HepG2 (cell line): Measurements from ENCODE around the gene PPP1R27. TPM values are rescaled to one million over a fixed set of nuclear protein-coding genes. Genes with fewer than 3 reads are reported as not detected.

ENCODE experiments used
- HNRNPUL1 ChIP-seq: fragments of 200-400 bp; formaldehyde crosslinking; IDR thresholded peaks from 2 replicates; pipeline ENCODE4 v1.6.1; 2017; ENCODE audit warnings: low read depth, mild to moderate bottlenecking, low read length, moderate library complexity
- MYPOP ChIP-seq: sonication (generic); formaldehyde crosslinking; IDR thresholded peaks from 2 replicates; pipeline ENCODE4 v1.8.1; 2023; ENCODE audit warnings: mild to moderate bottlenecking, moderate library complexity, missing genetic modification reagents
- NFAT5 ChIP-seq: sonication (generic); formaldehyde crosslinking; IDR thresholded peaks from 2 replicates; pipeline ENCODE4 v1.4.0; 2020; ENCODE audit warnings: missing genetic modification reagents
- NFATC3 ChIP-seq: sonication (generic); formaldehyde crosslinking; IDR thresholded peaks from 2 replicates; pipeline ENCODE4 v1.5.1; 2020; ENCODE audit warnings: mild to moderate bottlenecking, missing genetic modification reagents
- TOE1 ChIP-seq: sonication (generic); formaldehyde crosslinking; IDR thresholded peaks from 2 replicates; pipeline ENCODE4 v1.4.0; 2020; ENCODE audit warnings: mild to moderate bottlenecking, missing genetic modification reagents
- ZBTB42 ChIP-seq: sonication (generic); formaldehyde crosslinking; IDR thresholded peaks from 2 replicates; pipeline ENCODE4 v1.5.0; 2020; ENCODE audit warnings: mild to moderate bottlenecking, missing genetic modification reagents
- ZNF264 ChIP-seq: sonication (generic); formaldehyde crosslinking; IDR thresholded peaks from 2 replicates; pipeline ENCODE4 v1.4.0; 2020; ENCODE audit warnings: missing genetic modification reagents
- ZNF512B ChIP-seq: sonication (generic); formaldehyde crosslinking; IDR thresholded peaks from 2 replicates; pipeline ENCODE4 v1.5.1; 2020; ENCODE audit warnings: missing genetic modification reagents, mild to moderate bottlenecking, borderline replicate concordance
- ZNF513 ChIP-seq: sonication (generic); formaldehyde crosslinking; conservative IDR thresholded peaks from 2 replicates; pipeline ENCODE4 v1.5.0; 2020; ENCODE audit warnings: missing genetic modification reagents
- ZNF550 ChIP-seq: sonication (generic); formaldehyde crosslinking; IDR thresholded peaks from 2 replicates; pipeline ENCODE4 v1.4.0; 2020; ENCODE audit warnings: mild to moderate bottlenecking, missing genetic modification reagents, borderline replicate concordance
- ZNF609 ChIP-seq: sonication (generic); formaldehyde crosslinking; IDR thresholded peaks from 2 replicates; pipeline ENCODE4 v1.4.0; 2020; ENCODE audit warnings: mild to moderate bottlenecking, missing genetic modification reagents, borderline replicate concordance
- polyA plus RNA-seq, 8 experiments: library from polyadenylated mRNA; depleted of rRNA in 3 of 8; stranded (reverse) in 7 of 8; unstranded in 1 of 8; fragments of >200 nt; fragmentation: Illumina TruSeq in 4 of 8; extraction: Trizol in 4 of 8; gene quantifications; 2 replicates each; pipeline versions ENCODE4 v1.2.1 to v1.2.3, GENCODE V29; 2011 to 2016; ENCODE audit warnings: low read depth in 4 of 8, missing spikeins in 1 of 8, mixed read lengths in 1 of 8; ENCODE audit not compliant: insufficient read depth in 1 of 8
- total RNA-seq, 5 experiments: library from RNA; depleted of rRNA; stranded (reverse); fragments of >200 nt; fragmentation: Illumina TruSeq; extraction: Trizol; gene quantifications; 2 replicates each; pipeline ENCODE4 v1.2.3, GENCODE V29; 2016; ENCODE audit warnings: low read depth in 1 of 5

PPP1R27 gene
- total and polyA plus RNA-seq, 2 of the 13 experiments (the other 11 are each of a cell fraction or from before 2014, with no cell fraction given) = 0.17 to 1.00 TPM

- TF ChIP-seq ZNF609 (CRISPR knock-in tag) (no peak), ZNF550 (CRISPR knock-in tag) (peak; percentile 89; the same call in 1 of the 2 replicates), MYPOP (CRISPR knock-in tag) (no peak), TOE1 (CRISPR knock-in tag) (no peak; the same call in 1 of the 2 replicates), HNRNPUL1 (no peak), NFATC3 (CRISPR knock-in tag) (no peak), ZNF264 (CRISPR knock-in tag) (no peak; the same call in 1 of the 2 replicates), ZBTB42 (CRISPR knock-in tag) (no peak), NFAT5 (peak; percentile 92; the same call in 1 of the 2 replicates), ZNF512B (CRISPR knock-in tag) (peak; percentile 82; the same call in 1 of the 2 replicates), ZNF513 (0 out of 2 replicates have a peak, but pooled peaks have one; percentile 30)
Measured at GRCh38 chr17:81859906-81860755, 25.3 kb upstream of the PPP1R27 start, which contains the start of gene P4HB (continued).
